Right lobe of liver (tissue), 4 donors: Measurements from ENCODE around the gene INPP4B.

Source experiments
- CTCF ChIP-seq, 4 donors: fragments of 200-600 bp in 3 of 4; fragments of 450-650 bp in 1 of 4; IDR thresholded peaks; one replicate each; pipeline versions ENCODE4 v1.5.1 to v1.8.0; 2016 to 2022; ENCODE audit warnings: antibody characterized with exemption in 4 of 4, mild to moderate bottlenecking in 2 of 4
- POLR2A ChIP-seq: fragments of 450-650 bp; IDR thresholded peaks from one replicate; pipeline ENCODE4 v1.6.1; 2017; ENCODE audit warnings: antibody characterized with exemption, mild to moderate bottlenecking
- donor health status: DM: no; HTN: no; CAD: no.
- donor health status: DM: no; HTN: no; CAD: no.
- donor health status: DM: no; HTN: yes; CAD: no.

GRCh38 chr4:142281999-142282398 lies 564.1 kb downstream of the INPP4B start:
- TF ChIP-seq CTCF (IDR thresholded peaks at IDR 0.05) (no peak), POLR2A (no peak)
